OCI-LY3 (cell line): ENCODE measurements around the gene SEC24D.

ENCODE experiments used
- CTCF ChIP-seq: fragments of 200-600, 300-600 bp; sonication (generic); IDR thresholded peaks from 2 replicates; pipeline ENCODE4 v1.5.1; 2014; ENCODE audit warnings: antibody characterized with exemption, low read length, low read depth
- EZH2phosphoT487 ChIP-seq: fragments of 200-600 bp; shearing (Covaris generic); IDR thresholded peaks from 2 replicates; pipeline ENCODE4 v1.6.1; 2018; ENCODE audit warnings: antibody characterized with exemption, mixed run types, low read depth

- TF ChIP-seq CTCF: no peak
- no peak for TF ChIP-seq EZH2phosphoT487
These were observed 89.5 kb downstream of the SEC24D start for GRCh38 chr4:118746251-118746919.
